Measurements from ENCODE around the gene ABHD14A. TPM values are rescaled to one million over a fixed set of nuclear protein-coding genes. Genes with fewer than 3 reads are reported as not detected.
A peak's percentile ranks its signal among the peaks of the same experiment; 100 is the strongest.

The ABHD14A gene
- total and polyA plus RNA-seq, 2 of the 13 experiments (the other 11 are each of a cell fraction or from before 2014, with no cell fraction given), result 29.5 to 46.9 TPM

- TF ChIP-seq SUZ12 (IDR thresholded peaks at IDR 0.05; ENCODE audit: low read depth, low read length) (no peak), EHMT2 (IDR thresholded peaks at IDR 0.05; ENCODE audit: borderline replicate concordance, low read depth, low read length) (no peak), ZSCAN20 (CRISPR knock-in tag; IDR thresholded peaks at IDR 0.05; ENCODE audit: borderline replicate concordance) (peak; percentile 76; the same call in 1 of the 2 replicates), MEIS1 (CRISPR knock-in tag; IDR thresholded peaks at IDR 0.05; ENCODE audit: borderline replicate concordance) (peak; percentile 93), HDAC6 (IDR thresholded peaks at IDR 0.05; ENCODE audit: low read depth, low read length) (no peak), ZNF160 (CRISPR knock-in tag; IDR thresholded peaks at IDR 0.05) (peak; percentile 82), ZFP82 (CRISPR knock-in tag; IDR thresholded peaks at IDR 0.05; ENCODE audit: borderline replicate concordance) (no peak), ZNF431 (CRISPR knock-in tag; IDR thresholded peaks at IDR 0.05; ENCODE audit: borderline replicate concordance, low read depth) (peak; percentile 82), TCF12 (IDR thresholded peaks at IDR 0.05) (no peak), TCF12 (CRISPR knock-in tag; IDR thresholded peaks at IDR 0.05) (peak; percentile 68; the same call in 1 of the 2 replicates), ZNF547 (CRISPR knock-in tag; IDR thresholded peaks at IDR 0.05) (peak; percentile 81; the same call in 1 of the 2 replicates), TAF1 (CRISPR knock-in tag; IDR thresholded peaks at IDR 0.05) (no peak; the same call in none of the 2 replicates), LCORL (IDR thresholded peaks at IDR 0.05) (no peak), LCORL (CRISPR knock-in tag; IDR thresholded peaks at IDR 0.05) (peak; percentile 91), KLF16 (CRISPR knock-in tag; IDR thresholded peaks at IDR 0.05) (peak in 1 of 2 experiments; percentile 76; a peak in 2 of 4 replicates), HOXA7 (CRISPR knock-in tag; IDR thresholded peaks at IDR 0.05) (peak; percentile 36; the same call in 1 of the 2 replicates), ZNF564 (CRISPR knock-in tag; IDR thresholded peaks at IDR 0.05) (peak; percentile 85), SKI (IDR thresholded peaks at IDR 0.05; ENCODE audit: partially characterized antibody) (peak; percentile 80), FOXP1 (IDR thresholded peaks at IDR 0.05) (no peak), FOXP1 (CRISPR knock-in tag; IDR thresholded peaks at IDR 0.05) (peak; percentile 17; the same call in 1 of the 2 replicates), SOX6 (IDR thresholded peaks at IDR 0.05) (no peak), SOX6 (CRISPR knock-in tag; IDR thresholded peaks at IDR 0.05) (peak; percentile 43; the same call in 1 of the 2 replicates)
- TF ChIP-seq, protein P1, sequence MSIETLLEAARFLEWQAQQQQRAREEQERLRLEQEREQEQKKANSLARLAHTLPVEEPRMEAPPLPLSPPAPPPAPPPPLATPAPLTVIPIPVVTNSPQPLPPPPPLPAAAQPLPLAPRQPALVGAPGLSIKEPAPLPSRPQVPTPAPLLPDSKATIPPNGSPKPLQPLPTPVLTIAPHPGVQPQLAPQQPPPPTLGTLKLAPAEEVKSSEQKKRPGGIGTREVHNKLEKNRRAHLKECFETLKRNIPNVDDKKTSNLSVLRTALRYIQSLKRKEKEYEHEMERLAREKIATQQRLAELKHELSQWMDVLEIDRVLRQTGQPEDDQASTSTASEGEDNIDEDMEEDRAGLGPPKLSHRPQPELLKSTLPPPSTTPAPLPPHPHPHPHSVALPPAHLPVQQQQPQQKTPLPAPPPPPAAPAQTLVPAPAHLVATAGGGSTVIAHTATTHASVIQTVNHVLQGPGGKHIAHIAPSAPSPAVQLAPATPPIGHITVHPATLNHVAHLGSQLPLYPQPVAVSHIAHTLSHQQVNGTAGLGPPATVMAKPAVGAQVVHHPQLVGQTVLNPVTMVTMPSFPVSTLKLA (IDR thresholded peaks at IDR 0.05), result peak; percentile 88
- TF ChIP-seq, protein P2, sequence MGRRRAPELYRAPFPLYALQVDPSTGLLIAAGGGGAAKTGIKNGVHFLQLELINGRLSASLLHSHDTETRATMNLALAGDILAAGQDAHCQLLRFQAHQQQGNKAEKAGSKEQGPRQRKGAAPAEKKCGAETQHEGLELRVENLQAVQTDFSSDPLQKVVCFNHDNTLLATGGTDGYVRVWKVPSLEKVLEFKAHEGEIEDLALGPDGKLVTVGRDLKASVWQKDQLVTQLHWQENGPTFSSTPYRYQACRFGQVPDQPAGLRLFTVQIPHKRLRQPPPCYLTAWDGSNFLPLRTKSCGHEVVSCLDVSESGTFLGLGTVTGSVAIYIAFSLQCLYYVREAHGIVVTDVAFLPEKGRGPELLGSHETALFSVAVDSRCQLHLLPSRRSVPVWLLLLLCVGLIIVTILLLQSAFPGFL (CRISPR knock-in tag; IDR thresholded peaks at IDR 0.05), result no peak
Measured at GRCh38 chr3:51982838-51983577, 8.1 kb downstream of the ABHD14A start, which contains the start of gene ACY1 (continued).

Measured in HepG2 (cell line).